A549 (cell line): Measurements from ENCODE around the gene RTRAF.

ENCODE experiments used
- CEBPB ChIP-seq, 2 experiments: fragments of >200 bp in 1 of 2; sonication (Bioruptor Twin) in 1 of 2; formaldehyde crosslinking in 1 of 2; IDR thresholded peaks; 2 replicates each; pipeline ENCODE4 v1.6.1; 2012 to 2016
- RAD21 ChIP-seq, 2 experiments: fragments of >200 bp in 1 of 2; sonication (Bioruptor Twin) in 1 of 2; formaldehyde crosslinking in 1 of 2; IDR thresholded peaks in 1 of 2; conservative IDR thresholded peaks in 1 of 2; 2 replicates in 1 of 2; 3 replicates in 1 of 2; pipeline ENCODE4 v1.6.1; 2012 to 2018; ENCODE audit warnings: inconsistent platforms in 1 of 2
- TF ChIP-seq, protein P1 (sequence below): fragments of >200 bp; sonication (Bioruptor Twin); formaldehyde crosslinking; IDR thresholded peaks from 3 replicates; pipeline ENCODE4 v1.5.1; 2016

DNA sequence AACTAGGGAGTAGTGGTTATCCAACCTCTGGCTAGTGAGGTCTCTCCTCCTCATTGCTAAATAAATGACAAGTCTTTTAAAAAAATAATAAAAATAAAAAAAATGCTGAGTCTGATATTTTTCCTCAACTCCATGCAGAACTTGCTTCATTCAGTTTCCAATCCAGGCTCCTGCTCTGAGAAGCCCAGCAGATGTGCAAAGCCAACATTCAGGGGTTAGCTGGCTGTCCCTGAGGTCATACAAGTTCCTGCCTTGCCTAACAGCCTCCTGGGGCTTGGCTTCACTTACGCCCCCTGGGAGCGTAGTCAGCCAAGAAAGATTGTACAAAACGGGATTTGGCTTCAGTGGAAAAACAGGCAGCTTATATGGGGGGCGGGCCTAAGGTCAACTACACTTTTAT lies 23.3 kb downstream of the RTRAF start:
- TF ChIP-seq, protein P1, sequence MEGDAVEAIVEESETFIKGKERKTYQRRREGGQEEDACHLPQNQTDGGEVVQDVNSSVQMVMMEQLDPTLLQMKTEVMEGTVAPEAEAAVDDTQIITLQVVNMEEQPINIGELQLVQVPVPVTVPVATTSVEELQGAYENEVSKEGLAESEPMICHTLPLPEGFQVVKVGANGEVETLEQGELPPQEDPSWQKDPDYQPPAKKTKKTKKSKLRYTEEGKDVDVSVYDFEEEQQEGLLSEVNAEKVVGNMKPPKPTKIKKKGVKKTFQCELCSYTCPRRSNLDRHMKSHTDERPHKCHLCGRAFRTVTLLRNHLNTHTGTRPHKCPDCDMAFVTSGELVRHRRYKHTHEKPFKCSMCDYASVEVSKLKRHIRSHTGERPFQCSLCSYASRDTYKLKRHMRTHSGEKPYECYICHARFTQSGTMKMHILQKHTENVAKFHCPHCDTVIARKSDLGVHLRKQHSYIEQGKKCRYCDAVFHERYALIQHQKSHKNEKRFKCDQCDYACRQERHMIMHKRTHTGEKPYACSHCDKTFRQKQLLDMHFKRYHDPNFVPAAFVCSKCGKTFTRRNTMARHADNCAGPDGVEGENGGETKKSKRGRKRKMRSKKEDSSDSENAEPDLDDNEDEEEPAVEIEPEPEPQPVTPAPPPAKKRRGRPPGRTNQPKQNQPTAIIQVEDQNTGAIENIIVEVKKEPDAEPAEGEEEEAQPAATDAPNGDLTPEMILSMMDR: no peak
- TF ChIP-seq RAD21 (conservative IDR thresholded peaks at IDR 0.05 in 1 of 2, IDR thresholded peaks at IDR 0.05 in 1 of 2) (no peak), CEBPB (IDR thresholded peaks at IDR 0.05) (no peak)
